NCI-H446 treated with DMSO at 0.1 percent for 48 hours (cell line): ENCODE results near the gene VSTM2L.
"Not testable (repeated sequence)": the region's sequence is repeated elsewhere in the genome, so short reads cannot be mapped to it uniquely, and the experiment has no call there.

Experiments
- DNase-seq: peaks from one replicate; lab custom pipeline; 2025; lab: John Stamatoyannopoulos, UW

The VSTM2L gene, protein sequence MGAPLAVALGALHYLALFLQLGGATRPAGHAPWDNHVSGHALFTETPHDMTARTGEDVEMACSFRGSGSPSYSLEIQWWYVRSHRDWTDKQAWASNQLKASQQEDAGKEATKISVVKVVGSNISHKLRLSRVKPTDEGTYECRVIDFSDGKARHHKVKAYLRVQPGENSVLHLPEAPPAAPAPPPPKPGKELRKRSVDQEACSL

DNA sequence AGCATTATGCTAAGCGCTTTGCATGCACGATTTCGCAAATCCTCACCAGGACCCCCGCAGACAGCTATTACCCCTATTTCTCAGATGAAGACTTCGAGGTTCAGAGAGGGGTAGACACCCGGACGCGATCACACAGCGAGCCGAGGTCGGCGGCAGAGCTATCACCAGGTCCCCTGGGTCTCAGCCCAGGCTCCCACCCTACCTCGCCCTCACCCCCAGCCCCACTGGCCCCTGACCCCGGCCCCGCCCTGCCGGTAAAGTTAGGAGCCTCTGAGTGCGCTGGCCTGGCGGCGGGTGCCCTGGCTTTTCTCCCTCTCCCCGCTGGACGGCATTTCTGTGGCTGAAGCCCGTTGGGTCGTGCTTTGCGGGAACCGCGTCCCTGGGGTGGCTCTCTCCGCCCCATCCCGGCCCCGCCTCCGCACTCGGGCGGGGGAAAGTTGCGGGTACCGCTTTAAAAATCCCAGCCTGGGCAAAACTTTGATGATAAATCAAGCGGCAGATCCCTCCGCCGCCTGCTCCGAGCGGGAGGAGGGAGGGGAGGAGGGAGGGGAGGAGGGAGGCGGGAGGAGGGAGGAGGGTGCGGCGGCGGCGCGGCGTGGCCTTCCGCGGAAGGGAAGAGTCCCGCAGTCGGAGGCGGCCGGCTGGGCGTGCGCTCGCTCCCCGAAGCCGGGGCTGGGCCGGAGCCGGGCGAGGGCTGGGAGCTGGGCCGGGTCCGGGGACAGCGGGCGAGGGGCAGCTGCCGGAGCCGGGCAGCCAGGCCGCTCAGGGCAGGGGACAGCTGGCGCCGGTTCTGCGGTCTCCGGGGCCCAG lies at the start of gene VSTM2L:
VSTM2L (plus strand) TSS at position 624 of the 810 bp plus-strand sequence. CDS start 224 bp downstream, outside the sequence.
- no peak for DNase-seq

DNA sequence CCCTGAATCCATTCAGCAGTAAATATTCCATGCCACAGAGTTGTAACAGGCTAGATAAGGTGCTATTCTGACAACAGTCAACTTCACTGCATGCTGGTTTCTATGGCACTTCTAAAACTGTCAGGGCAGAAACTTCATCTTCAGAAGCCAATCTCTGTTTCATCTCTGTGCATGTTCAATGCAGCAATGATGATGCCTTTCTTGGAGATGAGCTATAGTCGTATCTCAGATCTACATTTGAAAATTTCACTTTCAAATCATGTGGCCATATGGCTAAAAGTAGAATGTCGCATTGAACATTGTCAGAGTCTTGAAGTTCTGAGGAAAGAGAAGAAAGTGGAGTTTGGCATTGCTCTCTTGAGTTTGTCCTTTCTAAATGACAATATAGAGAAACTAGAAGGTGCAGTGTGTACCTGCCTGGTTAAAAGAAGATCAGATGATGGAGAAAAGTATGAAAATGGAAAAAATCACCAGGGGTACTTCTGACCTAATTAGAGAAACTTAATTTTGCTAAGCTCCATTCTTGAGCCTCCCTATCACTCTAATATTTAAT lies 49.0 kb upstream of the VSTM2L start:
- DNase-seq: no peak

DNA sequence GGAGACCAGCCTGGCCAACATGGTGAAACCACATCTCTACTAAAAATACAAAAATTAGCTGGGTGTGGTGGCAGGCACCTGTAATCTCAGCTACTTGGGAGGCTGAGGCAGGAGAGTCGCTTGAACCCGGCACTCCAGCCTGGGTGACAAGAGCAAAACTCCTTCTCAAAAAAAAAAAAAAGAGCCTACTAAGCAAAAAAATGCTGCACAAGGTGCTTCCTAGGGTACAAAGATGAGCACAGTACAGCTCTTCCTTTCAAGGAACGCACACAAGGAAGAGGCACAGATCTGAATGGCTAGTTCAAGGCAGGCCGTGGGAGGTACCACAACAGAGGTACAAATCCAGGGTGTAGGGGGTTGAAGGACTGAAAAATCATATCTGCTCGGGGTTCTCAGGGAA lies 46.9 kb upstream of the VSTM2L start:
- not testable (repeated sequence) for DNase-seq

DNA sequence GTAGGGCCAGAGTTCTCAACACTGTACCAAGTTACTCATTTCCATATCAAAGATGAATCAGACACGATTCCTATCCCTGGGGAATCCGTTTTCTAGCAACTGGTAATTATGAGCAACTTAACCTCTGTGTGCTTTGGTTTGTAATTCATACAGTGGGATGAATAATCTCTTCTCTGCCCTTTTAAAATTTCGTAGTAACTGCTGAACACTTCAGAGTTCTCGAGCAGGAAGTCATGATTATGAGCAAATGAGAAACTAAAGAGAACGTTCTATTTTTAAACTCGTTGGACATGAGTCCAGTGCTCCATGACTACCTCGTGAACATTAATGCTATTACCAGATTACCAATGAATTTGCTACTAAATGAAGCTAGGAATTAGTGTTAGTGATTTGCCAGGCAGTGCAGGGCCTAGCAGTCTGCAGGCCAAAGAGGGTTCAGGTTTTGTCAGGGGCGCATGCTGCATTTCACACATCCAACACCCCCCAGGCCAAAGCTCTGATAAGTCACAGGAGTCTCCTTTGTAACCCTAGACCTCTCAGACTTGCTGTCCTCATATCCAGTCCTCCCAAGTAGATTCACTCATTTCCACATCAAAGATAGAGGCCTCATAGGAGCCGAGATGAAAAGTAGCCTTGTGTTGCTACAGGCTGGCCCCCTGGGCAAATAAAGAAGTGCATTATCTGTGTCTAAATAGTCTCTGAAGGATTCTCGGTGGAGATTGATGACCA lies 45.8 kb upstream of the VSTM2L start:
- no peak for DNase-seq

DNA sequence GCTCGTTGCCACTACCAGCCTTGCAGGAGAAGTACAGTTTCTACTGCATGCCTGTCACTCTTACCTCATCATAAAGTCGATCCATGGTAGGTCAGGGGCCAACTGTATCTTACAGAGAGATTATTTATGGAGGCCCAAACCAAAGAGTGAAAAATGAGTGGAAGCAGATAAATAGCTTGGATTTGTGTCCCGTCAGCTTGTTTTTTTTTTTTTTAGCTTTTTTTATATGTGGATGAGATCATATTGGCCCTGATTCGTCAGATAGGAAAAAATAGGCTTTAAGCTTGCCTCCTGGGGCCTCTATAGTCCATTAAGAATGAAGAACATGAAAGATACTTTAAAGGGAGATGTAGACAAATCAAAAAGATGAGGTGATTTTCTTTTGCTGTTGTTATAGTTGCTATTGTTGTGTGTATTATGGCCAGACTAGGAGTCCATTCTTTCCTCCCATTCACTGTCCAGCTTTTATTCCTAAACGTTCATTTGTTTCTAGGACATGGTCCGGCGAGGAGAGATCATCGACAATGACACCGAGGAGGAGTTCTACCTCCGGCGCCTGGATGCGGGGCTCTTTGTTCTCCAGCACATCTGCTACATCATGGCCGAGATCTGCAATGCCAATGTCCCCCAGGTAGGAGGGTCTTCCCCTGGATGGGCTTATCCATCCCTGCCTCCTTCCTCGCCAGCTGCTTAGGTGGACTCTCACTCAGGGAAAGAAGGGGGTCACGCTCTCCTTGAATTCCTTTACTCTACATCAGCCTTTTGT lies 43.3 kb upstream of the VSTM2L start:
- no peak for DNase-seq

DNA sequence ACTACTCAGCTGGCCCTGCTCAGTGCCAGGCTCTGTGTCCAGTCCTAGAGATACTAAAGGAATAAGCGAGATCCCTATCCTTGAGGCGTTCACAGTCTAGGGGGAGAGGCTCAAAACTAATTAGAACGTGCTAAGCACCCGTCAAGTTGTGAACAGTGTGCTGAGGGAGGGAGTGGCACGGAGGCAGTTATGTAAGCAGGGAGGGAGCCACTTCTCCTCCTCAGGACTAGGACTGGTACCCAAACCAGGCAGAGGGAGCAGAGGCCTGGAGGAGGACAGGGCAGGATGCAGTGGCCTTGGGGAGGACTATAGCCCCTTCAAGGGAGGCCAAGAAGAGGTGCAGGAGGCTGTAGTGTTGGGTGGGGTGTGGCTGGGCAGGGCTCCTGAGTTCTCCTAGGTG lies 39.6 kb upstream of the VSTM2L start:
- DNase-seq: no peak

DNA sequence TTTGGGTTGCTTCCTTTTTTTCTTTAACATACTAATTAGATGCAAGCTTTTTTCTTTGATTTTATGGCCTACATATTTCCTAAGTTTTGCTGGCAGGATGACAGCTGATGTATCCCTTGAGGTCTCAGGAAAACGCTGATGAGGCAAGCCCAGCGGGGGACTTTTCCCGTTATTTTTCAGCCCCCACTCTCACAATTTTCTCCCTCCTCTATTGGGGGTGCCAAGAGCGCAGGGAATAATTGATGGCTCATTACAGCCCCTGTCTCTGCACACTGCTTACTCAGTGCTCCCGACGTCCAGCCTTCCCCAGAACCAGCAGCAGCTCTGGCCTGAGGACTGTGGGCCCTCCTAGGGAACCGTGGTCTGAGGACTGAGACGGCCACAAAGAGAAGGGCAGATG lies 38.6 kb upstream of the VSTM2L start:
- no peak for DNase-seq

DNA sequence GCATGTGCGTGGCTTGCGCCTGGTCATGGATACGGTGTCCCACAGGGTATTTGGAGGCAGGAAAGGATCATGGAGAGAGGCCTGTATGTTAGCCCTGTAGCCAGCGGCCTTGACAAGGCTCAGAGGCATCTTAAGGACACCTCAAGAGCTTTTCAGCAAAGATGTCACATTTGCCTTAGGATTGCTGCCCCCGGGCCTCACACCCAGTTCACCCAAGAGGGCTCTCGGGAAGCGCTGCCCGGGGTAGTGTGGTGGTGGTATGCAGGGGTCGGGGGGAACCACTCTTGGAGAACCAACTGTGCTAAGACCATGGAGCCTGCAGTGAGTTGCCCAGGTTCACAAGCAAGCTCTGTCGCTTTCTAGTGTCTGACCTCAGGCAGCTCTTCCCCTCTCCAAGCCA lies 36.9 kb upstream of the VSTM2L start:
- no peak for DNase-seq

DNA sequence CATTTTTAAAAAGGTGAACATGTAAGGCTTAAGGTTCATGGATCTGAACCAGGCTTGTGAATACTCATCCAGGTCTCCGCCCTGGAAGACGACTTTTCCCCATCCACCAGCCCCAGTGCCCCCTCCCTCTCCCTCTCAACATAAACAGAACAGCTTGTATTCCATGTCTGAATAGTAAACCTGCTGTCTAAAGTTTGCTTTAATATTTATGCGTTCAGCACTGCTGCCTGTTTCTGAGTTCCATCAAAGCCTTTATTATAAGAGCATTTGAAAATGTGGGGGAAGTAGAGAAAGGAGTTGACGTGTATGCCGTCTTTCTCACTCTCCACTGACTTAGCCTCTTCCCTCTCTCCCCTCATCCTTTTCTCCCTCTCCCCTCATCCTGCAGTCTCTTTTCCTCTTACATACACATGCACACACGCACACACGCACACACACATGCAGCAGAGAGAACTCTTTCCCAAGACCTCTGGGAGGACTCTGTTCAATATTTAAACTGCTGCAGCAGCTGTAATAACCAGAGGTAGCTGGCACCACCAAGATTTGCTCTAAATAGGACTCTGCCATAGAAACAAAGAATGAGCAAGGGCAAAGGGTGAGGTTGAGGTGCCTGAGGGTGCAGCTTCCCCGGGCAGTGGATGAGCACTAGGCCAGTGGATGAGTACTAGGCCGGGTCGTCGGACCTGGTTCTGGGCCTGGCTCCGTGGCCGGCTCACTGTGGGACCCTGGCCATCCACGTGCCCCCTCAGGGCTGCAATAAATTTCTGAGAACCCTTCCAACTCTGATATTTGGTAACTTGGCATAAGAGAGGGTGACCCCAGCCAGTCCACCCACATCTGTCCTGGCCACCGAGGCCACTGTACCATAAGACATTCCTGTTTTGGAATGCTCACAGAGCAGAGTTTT lies 35.4 kb upstream of the VSTM2L start:
- no peak for DNase-seq

DNA sequence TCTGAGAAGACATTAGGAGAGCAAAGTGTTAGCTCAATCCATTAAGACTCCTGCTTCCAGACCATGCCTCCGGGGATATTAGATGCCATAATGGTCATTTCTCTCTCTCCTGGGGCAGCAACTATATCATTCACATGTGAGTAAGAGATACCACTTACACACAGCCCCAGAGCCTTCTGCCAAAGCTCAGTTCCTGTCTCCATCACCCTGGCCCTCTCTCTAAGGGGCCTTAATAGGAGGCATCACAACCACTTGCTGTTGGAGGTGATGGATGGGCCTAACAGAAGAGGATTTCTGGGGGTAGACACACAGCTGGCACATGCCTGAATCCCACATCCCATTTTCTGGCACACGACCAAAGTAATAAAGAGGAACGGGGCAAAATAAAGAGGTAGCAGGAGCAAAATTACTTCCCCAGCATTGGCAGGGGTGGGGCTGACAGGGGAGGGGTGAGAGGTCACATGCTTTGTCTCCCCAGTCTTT lies 34.0 kb upstream of the VSTM2L start:
- no peak for DNase-seq

DNA sequence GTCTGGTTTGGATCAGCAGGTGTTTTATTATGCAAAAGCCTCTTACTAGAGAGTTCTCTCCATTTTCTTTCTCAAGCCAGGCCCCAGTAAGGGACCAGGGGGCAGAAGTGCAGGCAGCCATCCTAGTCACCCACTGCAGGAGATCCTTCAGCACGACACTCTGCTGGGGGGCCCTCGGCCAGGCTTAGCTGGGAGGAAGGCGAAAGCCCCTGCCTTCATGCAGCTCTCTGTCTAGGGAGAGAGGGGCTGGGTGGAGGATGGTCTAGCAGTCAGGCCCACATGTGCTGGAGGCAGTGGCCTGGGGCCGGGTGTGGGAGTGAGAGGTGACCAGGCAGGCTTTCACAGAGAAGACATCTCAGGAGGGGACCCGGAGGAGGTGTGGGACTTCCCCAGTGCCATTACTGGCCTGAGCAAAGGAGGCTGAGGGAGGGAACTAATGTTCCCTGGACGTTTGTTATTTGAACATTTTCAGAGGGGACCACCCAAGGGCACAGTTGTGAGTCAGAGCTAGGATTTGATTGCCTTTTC lies 33.5 kb upstream of the VSTM2L start:
- no peak for DNase-seq

DNA sequence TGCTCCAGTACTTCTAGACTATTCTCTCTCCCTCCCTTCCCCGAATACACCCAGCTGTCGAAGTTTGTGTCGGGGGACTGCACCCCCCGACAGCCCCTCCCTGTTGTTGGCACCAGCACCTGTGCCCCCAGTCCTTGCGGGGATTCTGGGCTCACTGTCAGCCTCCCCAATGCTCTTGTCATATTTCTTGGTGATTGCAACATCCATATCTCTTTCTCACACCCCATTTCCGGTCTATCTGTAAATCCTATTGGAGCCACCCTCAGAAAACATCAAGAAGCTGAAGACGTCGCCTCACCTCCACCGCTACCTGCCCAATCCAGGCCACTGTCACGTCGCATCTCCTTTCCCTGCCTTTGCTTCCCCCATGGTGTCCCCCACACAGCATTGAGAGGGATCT lies 32.6 kb upstream of the VSTM2L start:
- no peak for DNase-seq

DNA sequence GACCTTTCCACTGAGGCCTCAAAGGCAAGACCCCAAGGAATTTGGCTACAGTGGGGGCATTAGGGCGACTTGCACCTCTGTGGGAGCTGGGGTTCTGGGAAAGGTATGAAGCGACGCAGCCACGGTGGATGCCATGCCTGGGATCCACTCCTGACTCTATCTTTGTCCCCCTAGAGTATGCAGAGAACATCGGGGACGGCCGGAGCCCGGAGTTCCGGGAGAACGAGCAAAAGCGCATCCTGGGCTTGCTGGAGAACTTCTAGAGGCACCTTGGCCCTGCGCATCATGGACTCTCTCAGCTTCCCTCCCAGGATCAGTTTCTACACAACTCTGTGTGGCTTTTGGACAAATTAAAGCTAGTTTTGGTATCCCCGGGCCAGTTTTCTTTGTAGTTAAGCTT lies 31.2 kb upstream of the VSTM2L start:
- no peak for DNase-seq

DNA sequence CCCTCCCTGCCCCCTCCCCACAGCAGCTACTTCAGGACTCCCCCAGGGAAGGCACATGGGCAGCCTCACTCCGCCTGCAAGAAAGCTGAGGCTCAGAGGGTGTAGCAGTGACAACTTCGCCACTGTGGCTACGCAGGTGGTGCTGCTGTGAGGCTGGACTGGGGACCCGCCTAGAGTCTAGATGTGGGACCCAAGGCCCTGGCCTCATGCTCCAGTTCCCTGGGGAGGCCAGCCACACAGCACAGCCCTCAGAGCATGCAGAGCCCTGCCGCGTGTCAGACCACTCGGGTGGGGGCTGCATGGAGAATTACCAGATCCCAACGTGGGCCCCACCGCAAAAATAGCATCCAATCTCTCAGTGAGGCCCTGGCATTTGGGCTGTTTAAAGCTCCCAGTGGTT lies 30.8 kb upstream of the VSTM2L start:
- no peak for DNase-seq

DNA sequence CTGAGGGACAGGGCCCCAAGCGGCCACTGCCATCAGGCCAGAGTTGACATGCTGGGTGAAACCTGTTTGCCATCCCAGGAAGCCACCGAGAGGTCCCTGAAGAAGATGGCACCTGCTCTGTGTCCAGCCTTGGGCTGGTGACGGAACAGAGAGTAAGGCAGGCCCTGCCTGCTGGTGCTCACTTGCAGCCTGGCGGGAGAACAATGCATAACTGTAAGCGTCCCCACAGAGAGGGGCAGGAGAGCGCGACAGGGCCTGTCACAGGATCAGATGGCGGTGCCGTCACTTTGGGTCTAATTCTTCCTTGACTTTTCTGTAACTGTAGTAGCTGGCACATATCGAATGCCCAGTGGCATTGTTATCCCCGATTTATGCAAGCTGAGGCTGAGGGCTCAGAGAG lies 29.0 kb upstream of the VSTM2L start:
- DNase-seq: no peak

DNA sequence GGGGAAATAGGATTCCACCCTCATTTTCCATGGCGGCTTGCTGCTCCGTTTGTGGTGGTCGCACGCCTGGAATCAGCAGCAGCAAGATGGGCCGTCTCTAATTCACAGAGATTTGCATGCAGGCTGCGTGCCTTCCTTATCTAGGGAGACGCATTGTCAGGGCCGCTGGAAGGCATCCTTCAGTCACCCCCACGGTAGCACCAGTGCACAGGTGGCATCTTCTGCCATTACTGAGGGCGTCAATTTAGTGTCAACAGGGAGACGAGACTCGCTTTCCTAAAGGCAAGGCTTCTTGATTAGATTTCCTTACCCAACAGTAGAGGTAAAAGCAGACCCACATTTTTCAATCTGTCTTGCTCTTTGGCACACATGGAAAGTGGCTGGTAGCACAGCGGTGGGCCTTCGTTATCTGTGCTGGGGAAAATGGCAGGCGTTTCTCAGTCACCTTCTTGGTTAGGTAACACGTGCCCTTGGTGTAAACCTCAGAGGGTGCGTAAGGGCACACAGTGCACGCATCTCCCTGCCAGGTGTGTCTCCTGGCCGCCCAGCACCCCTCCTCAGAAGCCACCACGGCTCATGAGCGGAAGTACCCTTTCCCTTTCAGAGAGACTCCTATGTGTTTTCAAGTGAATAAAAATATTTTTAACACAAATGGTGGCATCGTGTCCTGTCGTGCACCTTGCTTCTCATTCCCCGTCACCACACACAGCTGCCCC lies 27.3 kb upstream of the VSTM2L start:
- no peak for DNase-seq

DNA sequence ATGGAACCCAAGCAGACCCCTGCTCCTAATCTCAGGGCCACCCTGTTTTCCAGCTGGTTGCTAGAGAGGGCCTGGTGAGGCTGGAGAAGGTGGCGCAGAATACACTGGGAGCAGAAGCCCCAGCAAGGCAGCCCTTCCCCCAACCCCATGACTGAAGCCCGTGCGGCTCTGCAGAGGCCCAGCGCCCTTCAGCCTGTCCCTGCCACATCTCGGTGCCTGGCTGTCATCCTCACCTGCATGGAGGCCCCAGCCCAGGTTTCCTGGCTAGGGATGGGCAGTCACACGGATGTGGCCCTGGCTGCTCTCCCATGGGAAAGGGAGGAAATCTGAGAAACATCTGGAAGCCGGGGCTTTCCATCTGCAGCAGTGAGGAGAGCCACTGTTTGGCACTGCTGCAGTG lies 26.1 kb upstream of the VSTM2L start:
- DNase-seq: no peak

DNA sequence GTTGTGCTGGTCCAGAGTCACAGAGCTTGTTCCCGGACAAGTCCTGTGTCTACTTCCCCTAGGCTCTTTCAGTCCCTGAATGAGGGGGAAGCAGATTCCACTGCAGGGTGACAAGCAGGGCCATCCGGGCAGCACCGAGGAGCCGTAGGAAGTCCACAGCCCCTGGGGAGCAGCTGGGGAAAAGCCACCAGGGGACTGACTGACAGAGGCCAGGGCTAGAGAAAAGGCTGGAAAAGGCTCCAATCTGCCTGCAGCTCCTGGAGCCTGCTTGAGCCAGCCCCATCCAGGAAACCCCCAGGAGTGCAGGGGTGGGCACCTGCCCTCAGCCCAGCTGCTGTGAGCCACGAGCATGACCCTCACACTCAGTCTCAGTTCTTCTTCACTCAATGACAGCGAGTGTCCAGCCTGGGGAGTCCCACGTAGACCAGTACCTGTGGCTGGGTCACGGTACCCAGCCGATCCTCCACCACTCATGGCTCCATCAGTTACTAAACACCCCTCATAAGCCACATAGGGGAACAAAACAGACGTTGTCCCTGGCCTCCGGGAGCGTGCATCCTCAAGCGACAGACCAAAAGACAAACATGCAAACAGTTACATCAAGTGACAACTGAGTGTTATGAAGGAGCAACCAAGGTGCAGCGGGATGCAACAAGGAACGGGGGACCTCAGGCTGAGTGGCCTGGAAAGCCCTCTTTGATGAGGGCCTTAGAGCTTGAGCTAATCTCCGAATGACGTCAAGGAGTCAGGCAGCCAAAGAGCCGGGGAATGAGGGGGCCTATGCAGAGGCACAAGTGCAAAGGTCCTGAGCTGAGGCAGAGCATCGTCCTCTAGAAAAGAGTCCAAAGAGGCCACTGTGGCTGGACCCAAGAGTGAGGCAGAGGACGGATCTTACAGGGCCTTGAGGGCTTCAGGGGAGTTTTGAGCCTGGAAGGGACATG lies 24.8 kb upstream of the VSTM2L start:
- no peak for DNase-seq
